Endothelial cell of umbilical vein (primary cell): ENCODE data around the gene RHOH. TPM values are rescaled to one million over a fixed set of nuclear protein-coding genes. Genes with fewer than 3 reads are reported as not detected.

Experiments used
- BruUV-seq: library from RNA; stranded (reverse); fragments of 400-500 nt; replicated peaks from 2 replicates; lab custom pipeline; 2021; lab: Mats Ljungman, UMichigan
- CTCF ChIA-PET: fragments of 300-600, 350-600 bp; sonication (Branson Sonifier 250); formaldehyde crosslinking; loops from one replicate; lab custom pipeline; 2021; ENCODE audit warnings: antibody characterized with exemption, inconsistent platforms; lab: Charles Lee
- POLR2A ChIA-PET: fragments of 300-600, 350-600 bp; sonication (Branson Sonifier 250); formaldehyde crosslinking; loops from one replicate; lab custom pipeline; 2021; ENCODE audit warnings: antibody characterized with exemption, inconsistent platforms; lab: Charles Lee
- DNase-seq: peaks from one replicate; pipeline ENCODE4 v3.0.0-alpha.2; 2011; ENCODE audit warnings: low read depth, low spot score
- FAIRE-seq: peaks from 2 replicates; lab custom pipeline; 2011; peaks lifted over from hg19 to GRCh38; lab: Jason Lieb, UNC
- H2AFZ ChIP-seq: 2 replicates; pipeline ENCODE4 v1.6.0; 2012; ENCODE audit warnings: low read depth, low read length, control low read depth, inconsistent platforms
- H3K27ac ChIP-seq: 2 replicates; pipeline ENCODE4 v1.5.1; 2011; ENCODE audit warnings: low read depth, mild to moderate bottlenecking, control low read depth, low read length, moderate library complexity; ENCODE audit not compliant: insufficient read depth
- H3K27me3 ChIP-seq, 2 experiments: 2 replicates each; pipeline versions ENCODE4 v1.6.0 to v1.6.1; 2011; ENCODE audit warnings: low read length in 2 of 2, mixed read lengths in 1 of 2; ENCODE audit not compliant: control insufficient read depth in 2 of 2, insufficient read depth in 2 of 2
- H3K36me3 ChIP-seq, 2 experiments: 2 replicates in 1 of 2; 3 replicates in 1 of 2; pipeline ENCODE4 v1.5.1; 2011; ENCODE audit warnings: low read length in 2 of 2, mild to moderate bottlenecking in 1 of 2, moderate library complexity in 1 of 2; ENCODE audit not compliant: control insufficient read depth in 2 of 2, insufficient read depth in 2 of 2; ENCODE audit errors: extremely low read depth in 1 of 2
- H3K4me1 ChIP-seq: 3 replicates; pipeline ENCODE4 v1.5.1; 2011; ENCODE audit warnings: mild to moderate bottlenecking, low read length; ENCODE audit not compliant: control insufficient read depth, insufficient read depth; ENCODE audit errors: extremely low read depth
- H3K4me2 ChIP-seq: 2 replicates; pipeline ENCODE4 v1.6.1; 2011; ENCODE audit warnings: low read length, control low read depth, mixed read lengths; ENCODE audit not compliant: insufficient read depth
- H3K4me3 ChIP-seq, 3 experiments: fragments of 200-600 bp in 1 of 3; sonication (generic), shearing (Covaris generic) in 1 of 3; replicated peaks in 1 of 3; 2 replicates each; pipeline ENCODE4 v1.5.1; 2011 to 2016; ENCODE audit warnings: control low read depth in 3 of 3, low read length in 3 of 3, mild to moderate bottlenecking in 2 of 3, inconsistent platforms in 1 of 3, low read depth in 1 of 3, moderate library complexity in 1 of 3; ENCODE audit not compliant: insufficient read depth in 1 of 3
- H3K79me2 ChIP-seq: 2 replicates; pipeline ENCODE4 v1.6.0; 2012; ENCODE audit warnings: low read length, inconsistent platforms; ENCODE audit not compliant: control insufficient read depth, insufficient read depth
- H3K9ac ChIP-seq: replicated peaks from 2 replicates; pipeline ENCODE3; 2011; ENCODE audit warnings: low read length, control low read depth; ENCODE audit not compliant: insufficient read depth; ENCODE audit errors: extremely low read depth
- H3K9me1 ChIP-seq: replicated peaks from 3 replicates; pipeline ENCODE4 v1.6.0; 2011; ENCODE audit warnings: mild to moderate bottlenecking, low read length; ENCODE audit not compliant: control insufficient read depth, insufficient read depth; ENCODE audit errors: extremely low read depth
- H3K9me3 ChIP-seq: replicated peaks from 2 replicates; pipeline ENCODE4 v1.5.1; 2012; ENCODE audit warnings: low read length, inconsistent platforms; ENCODE audit not compliant: control insufficient read depth, insufficient read depth
- H4K20me1 ChIP-seq: replicated peaks from 2 replicates; pipeline ENCODE3; 2011; ENCODE audit warnings: mild to moderate bottlenecking, low read length; ENCODE audit not compliant: control insufficient read depth, insufficient read depth; ENCODE audit errors: extremely low read depth
- EZH2 ChIP-seq: IDR thresholded peaks from 2 replicates; pipeline ENCODE4 v1.6.1; 2012; ENCODE audit warnings: borderline replicate concordance, low read depth, mild to moderate bottlenecking, moderate library complexity, low read length, inconsistent platforms; ENCODE audit not compliant: severe bottlenecking
- FOS ChIP-seq: IDR thresholded peaks from 2 replicates; pipeline ENCODE4 v1.6.1; 2011; ENCODE audit warnings: mild to moderate bottlenecking, low read length, moderate library complexity, borderline replicate concordance; ENCODE audit not compliant: insufficient read depth
- GATA2 ChIP-seq: IDR thresholded peaks from 2 replicates; pipeline ENCODE4 v1.7.0; 2011; ENCODE audit warnings: low read depth, mild to moderate bottlenecking, moderate library complexity, mixed read lengths, low read length; ENCODE audit not compliant: insufficient read length, insufficient read depth
- JUN ChIP-seq: IDR thresholded peaks from 2 replicates; pipeline ENCODE4 v1.6.1; 2011; ENCODE audit warnings: borderline replicate concordance, low read depth; ENCODE audit not compliant: insufficient read length, insufficient read depth
- MYC ChIP-seq: IDR thresholded peaks from one replicate; pipeline ENCODE4 v1.6.1; 2011; ENCODE audit warnings: mild to moderate bottlenecking, low read depth, low read length
- POLR2A ChIP-seq: IDR thresholded peaks from 2 replicates; pipeline ENCODE4 v1.6.1; 2012; ENCODE audit warnings: low read depth, mild to moderate bottlenecking, control low read depth, low read length
- POLR2AphosphoS5 ChIP-seq: IDR thresholded peaks from 2 replicates; pipeline ENCODE4 v1.6.1; 2012; ENCODE audit warnings: low read depth, mild to moderate bottlenecking, control low read depth, low read length, moderate library complexity; ENCODE audit not compliant: insufficient read depth
- dilution Hi-C: fragments of 300-500 bp; cut with MboI; formaldehyde crosslinking; loops from one replicate; pipeline ENCODE4 v1.15.0; 2019; ENCODE audit warnings: low sequenced_read_pairs; ENCODE audit not compliant: extremely low pct_ligation_motif_present
- intact Hi-C: fragments of 100-400 bp; cut with micrococcal nuclease; formaldehyde crosslinking; loops from one replicate; pipeline ENCODE4 v1.10.0; 2022
- polyA plus RNA-seq, 4 experiments: library from polyadenylated mRNA; depleted of rRNA in 3 of 4; stranded (reverse) in 3 of 4; unstranded in 1 of 4; fragments of >200 nt; gene quantifications; 2 replicates each; pipeline versions ENCODE4 v1.2.1 to v1.2.3, GENCODE V29; 2011 to 2012; ENCODE audit warnings: missing spikeins in 1 of 4
- total RNA-seq: library from RNA; stranded (reverse); gene quantifications from 2 replicates; pipeline ENCODE4 v1.2.3, GENCODE V29; 2021
- TF ChIP-seq, protein P1 (sequence below): IDR thresholded peaks from 2 replicates; pipeline ENCODE4 v1.6.1; 2011; ENCODE audit not compliant: insufficient read depth, insufficient read length
- TF ChIP-seq, protein P2 (sequence below), 2 donors: IDR thresholded peaks; 1 replicate in 1 of 2; 2 replicates in 1 of 2; pipeline ENCODE4 v1.5.1; 2011; ENCODE audit warnings: low read length in 2 of 2, mild to moderate bottlenecking in 2 of 2, moderate library complexity in 2 of 2, control low read depth in 1 of 2, inconsistent platforms in 1 of 2, low read depth in 1 of 2; ENCODE audit not compliant: insufficient read depth in 1 of 2; ENCODE audit errors: extremely low read depth in 1 of 2

RHOH gene
- total and polyA plus RNA-seq, 2 donors (not counting 3 experiments of a cell fraction or from before 2014, with no cell fraction given) = not detected

DNA sequence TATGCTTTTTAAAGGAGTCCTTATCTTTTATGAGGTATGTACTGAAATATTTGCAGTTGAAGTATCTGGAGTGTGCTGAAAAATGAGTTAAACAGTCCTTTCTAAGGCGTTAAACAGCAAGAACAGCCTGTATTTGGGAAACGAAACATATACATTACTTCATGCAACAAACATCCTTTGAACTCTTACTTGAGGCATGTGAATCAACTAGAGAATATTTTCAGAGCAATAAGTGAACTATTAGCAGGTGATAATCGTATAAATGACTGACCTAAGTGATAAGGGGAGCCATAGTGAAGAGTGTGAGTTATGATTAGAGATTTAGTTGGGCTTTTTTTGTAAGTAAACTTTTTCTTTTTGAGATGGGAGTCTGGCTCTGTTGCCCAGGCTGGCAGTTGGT lies 45.9 kb upstream of the RHOH start:
- dilution Hi-C loops (no loop called here), intact Hi-C loops (loop anchor here (1.0 to 2.0 kb wide), 3 partner anchors 158 to 174 kb away; no protein-coding TSS in a partner anchor)
- Histone ChIP-seq H3K9me1 (no peaks in the 10 kb centered on the region), H3K36me3 (no peaks in the 10 kb centered on the region), H3K27me3 (no peaks in the 10 kb centered on the region), H3K4me3 (no peak overlapping the region), H2AFZ (no peak overlapping the region), H3K9ac (no peak overlapping the region), H3K79me2 (no peaks in the 10 kb centered on the region), H3K4me2 (no peak overlapping the region), H3K27ac (no peak overlapping the region), H3K4me1 (no peaks in the 10 kb centered on the region), H4K20me1 (no peaks in the 10 kb centered on the region), H3K9me3 (no peaks in the 10 kb centered on the region)
- POLR2A ChIA-PET = no interaction called here
- CTCF ChIA-PET = interaction anchor here (1.7 to 4.1 kb wide), 3 partner anchors 159 to 174 kb away, joined by 16 to 40 read pairs (median 17); no protein-coding TSS in a partner anchor
- DNase-seq = no peak
- BruUV-seq = no TSS peak
- FAIRE-seq = peak; percentile 15
- TF ChIP-seq EZH2 (no peak), FOS (no peak), POLR2A (no peak), MYC (no peak), POLR2AphosphoS5 (no peak), JUN (no peak), GATA2 (no peak)
- TF ChIP-seq, protein P1, sequence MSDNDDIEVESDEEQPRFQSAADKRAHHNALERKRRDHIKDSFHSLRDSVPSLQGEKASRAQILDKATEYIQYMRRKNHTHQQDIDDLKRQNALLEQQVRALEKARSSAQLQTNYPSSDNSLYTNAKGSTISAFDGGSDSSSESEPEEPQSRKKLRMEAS = no peak
- TF ChIP-seq, protein P2, sequence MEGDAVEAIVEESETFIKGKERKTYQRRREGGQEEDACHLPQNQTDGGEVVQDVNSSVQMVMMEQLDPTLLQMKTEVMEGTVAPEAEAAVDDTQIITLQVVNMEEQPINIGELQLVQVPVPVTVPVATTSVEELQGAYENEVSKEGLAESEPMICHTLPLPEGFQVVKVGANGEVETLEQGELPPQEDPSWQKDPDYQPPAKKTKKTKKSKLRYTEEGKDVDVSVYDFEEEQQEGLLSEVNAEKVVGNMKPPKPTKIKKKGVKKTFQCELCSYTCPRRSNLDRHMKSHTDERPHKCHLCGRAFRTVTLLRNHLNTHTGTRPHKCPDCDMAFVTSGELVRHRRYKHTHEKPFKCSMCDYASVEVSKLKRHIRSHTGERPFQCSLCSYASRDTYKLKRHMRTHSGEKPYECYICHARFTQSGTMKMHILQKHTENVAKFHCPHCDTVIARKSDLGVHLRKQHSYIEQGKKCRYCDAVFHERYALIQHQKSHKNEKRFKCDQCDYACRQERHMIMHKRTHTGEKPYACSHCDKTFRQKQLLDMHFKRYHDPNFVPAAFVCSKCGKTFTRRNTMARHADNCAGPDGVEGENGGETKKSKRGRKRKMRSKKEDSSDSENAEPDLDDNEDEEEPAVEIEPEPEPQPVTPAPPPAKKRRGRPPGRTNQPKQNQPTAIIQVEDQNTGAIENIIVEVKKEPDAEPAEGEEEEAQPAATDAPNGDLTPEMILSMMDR (IDR thresholded peaks at IDR 0.05; ENCODE audit: extremely low read depth in 1 of 2, insufficient read depth in 1 of 2, low read depth in 1 of 2, low read length in 2 of 2) = no peak
